Measurements from ENCODE around the gene MYRIP.

DNA sequence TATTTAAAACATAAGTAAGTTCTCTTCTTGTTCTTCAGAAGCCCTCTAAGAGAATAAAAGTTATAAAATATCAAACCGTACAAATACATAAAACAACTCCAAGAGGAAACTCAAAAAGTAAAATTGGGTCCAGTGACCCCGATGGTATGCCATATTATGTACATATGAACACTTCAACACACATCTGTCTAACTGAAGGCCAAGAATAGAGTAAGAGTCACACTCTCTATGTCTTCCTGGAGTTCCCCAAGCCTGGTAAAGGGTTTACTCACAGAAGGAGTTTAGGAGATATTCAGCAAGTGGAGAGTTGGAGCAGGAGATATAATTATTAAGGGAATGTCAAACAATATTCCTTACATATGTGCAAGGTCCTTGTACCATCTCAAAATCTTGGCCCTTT, 398.8 kb downstream of the MYRIP start:
- no peak for TF ChIP-seq POLR2A (IDR thresholded peaks at IDR 0.05)
- TF ChIP-seq, protein P1, sequence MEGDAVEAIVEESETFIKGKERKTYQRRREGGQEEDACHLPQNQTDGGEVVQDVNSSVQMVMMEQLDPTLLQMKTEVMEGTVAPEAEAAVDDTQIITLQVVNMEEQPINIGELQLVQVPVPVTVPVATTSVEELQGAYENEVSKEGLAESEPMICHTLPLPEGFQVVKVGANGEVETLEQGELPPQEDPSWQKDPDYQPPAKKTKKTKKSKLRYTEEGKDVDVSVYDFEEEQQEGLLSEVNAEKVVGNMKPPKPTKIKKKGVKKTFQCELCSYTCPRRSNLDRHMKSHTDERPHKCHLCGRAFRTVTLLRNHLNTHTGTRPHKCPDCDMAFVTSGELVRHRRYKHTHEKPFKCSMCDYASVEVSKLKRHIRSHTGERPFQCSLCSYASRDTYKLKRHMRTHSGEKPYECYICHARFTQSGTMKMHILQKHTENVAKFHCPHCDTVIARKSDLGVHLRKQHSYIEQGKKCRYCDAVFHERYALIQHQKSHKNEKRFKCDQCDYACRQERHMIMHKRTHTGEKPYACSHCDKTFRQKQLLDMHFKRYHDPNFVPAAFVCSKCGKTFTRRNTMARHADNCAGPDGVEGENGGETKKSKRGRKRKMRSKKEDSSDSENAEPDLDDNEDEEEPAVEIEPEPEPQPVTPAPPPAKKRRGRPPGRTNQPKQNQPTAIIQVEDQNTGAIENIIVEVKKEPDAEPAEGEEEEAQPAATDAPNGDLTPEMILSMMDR (IDR thresholded peaks at IDR 0.05) = no peak

Data from testis (tissue), 2 donors.